ENCODE data around the gene EIF2S2. TPM values are rescaled to one million over a fixed set of nuclear protein-coding genes. Genes with fewer than 3 reads are reported as not detected.

EIF2S2 gene
- total RNA-seq, 1 experiment from 2014 or later, result 130 TPM

DNA sequence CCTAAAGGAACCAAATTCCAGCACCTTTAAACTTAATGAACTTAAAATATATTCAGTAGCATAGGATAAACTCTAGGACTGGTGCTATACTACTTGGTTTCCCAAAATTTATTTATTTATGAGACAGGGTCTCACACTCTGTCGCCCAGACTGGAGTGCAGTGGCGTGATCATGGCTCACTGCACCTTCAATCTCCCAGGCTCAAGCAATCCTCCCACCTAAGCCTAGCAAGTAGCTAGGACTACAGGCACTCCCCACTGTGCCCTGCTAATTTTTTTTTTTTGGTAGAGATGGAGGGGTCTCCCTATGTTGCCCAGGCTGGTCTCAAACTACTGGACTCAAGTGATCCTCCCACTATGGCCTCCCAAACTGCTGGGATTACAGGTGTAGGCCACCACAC lies 21.4 kb downstream of the EIF2S2 start:
- peaks cover 92% of the 10 kb centered on the region for H3K36me3 ChIP-seq (ENCODE audit: insufficient read depth, low read length, poor library complexity, severe bottlenecking)
- no peaks in the 10 kb centered on the region for H3K9me3 ChIP-seq (ENCODE audit: low read depth, low read length, poor library complexity, severe bottlenecking)
- no peak overlapping the region for H3K27ac ChIP-seq (ENCODE audit: low read depth, low read length, poor library complexity, severe bottlenecking)
- no TSS peak for BruUV-seq (replicated peaks)
- no peak for DNase-seq (ENCODE audit: low spot score)
- ChIA-PET CTCF (no interaction called here), POLR2A (ENCODE audit: low non-redundant PET) (no interaction called here)
- no peaks in the 10 kb centered on the region for H3K27me3 ChIP-seq (replicated peaks; ENCODE audit: insufficient read depth, low read depth, low read length, poor library complexity)
- H3K4me3 ChIP-seq (ENCODE audit: low read depth, low read length, poor library complexity, severe bottlenecking), result no peak overlapping the region
- intact Hi-C loops (cut with micrococcal nuclease; ENCODE audit: unreplicated experiment), result no loop called here
- no peak for TF ChIP-seq EZH2 (IDR thresholded peaks at IDR 0.05; ENCODE audit: borderline replicate concordance, low read depth, low read length, poor library complexity, severe bottlenecking)
- TF ChIP-seq, protein P1, sequence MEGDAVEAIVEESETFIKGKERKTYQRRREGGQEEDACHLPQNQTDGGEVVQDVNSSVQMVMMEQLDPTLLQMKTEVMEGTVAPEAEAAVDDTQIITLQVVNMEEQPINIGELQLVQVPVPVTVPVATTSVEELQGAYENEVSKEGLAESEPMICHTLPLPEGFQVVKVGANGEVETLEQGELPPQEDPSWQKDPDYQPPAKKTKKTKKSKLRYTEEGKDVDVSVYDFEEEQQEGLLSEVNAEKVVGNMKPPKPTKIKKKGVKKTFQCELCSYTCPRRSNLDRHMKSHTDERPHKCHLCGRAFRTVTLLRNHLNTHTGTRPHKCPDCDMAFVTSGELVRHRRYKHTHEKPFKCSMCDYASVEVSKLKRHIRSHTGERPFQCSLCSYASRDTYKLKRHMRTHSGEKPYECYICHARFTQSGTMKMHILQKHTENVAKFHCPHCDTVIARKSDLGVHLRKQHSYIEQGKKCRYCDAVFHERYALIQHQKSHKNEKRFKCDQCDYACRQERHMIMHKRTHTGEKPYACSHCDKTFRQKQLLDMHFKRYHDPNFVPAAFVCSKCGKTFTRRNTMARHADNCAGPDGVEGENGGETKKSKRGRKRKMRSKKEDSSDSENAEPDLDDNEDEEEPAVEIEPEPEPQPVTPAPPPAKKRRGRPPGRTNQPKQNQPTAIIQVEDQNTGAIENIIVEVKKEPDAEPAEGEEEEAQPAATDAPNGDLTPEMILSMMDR (conservative IDR thresholded peaks at IDR 0.05; ENCODE audit: low read depth, low read length), result no peak
- no peaks in the 10 kb centered on the region for H3K4me1 ChIP-seq (ENCODE audit: insufficient read depth, low read length, poor library complexity, severe bottlenecking)

DNA sequence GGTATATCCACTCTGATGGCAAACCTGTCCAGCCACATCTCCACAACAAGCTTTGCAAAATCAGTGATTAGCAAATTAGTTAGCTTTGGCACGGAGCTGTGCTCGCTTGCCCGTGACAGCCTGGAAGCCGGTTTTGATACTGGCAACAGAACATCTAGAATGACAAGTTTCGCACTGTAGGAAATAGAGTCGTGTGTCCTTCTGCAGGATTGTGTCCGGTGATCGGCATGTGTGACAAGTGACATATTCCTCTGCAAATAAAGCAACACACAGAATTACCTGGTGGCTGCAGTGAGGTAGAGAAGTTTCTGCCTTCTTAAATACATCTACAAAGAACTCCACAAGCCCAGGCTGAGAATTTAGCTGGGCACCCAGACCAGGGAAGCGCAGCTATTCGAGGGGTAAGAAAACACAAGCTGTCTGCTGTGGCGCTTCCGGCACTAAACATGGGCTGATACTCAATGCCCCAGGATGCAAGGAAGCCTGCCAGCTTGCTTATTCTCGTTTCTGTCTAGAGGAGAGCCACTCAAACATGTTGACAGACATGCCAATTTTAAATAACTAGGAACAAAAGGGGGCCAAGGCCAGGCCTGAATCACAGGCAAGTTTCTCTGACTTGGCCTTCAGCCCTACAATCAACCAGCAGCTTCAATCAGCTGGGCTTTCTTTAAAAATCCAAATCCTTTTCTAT lies 22.2 kb downstream of the EIF2S2 start:
- intact Hi-C loops (cut with micrococcal nuclease; ENCODE audit: unreplicated experiment), result no loop called here
- no peak for TF ChIP-seq EZH2 (IDR thresholded peaks at IDR 0.05; ENCODE audit: borderline replicate concordance, low read depth, low read length, poor library complexity, severe bottlenecking)
- TF ChIP-seq, protein P1 (conservative IDR thresholded peaks at IDR 0.05; ENCODE audit: low read depth, low read length), result no peak
- POLR2A ChIA-PET (ENCODE audit: low non-redundant PET), result interaction anchor here (0.6 kb wide), 1 partner anchor 457 kb away, joined by 3 read pairs; no protein-coding TSS in a partner anchor
- Histone ChIP-seq H3K36me3 (ENCODE audit: insufficient read depth, low read length, poor library complexity, severe bottlenecking) (peaks cover 84% of the 10 kb centered on the region), H3K27me3 (replicated peaks; ENCODE audit: insufficient read depth, low read depth, low read length, poor library complexity) (no peaks in the 10 kb centered on the region), H3K4me1 (ENCODE audit: insufficient read depth, low read length, poor library complexity, severe bottlenecking) (peaks cover 1% of the 10 kb centered on the region), H3K9me3 (ENCODE audit: low read depth, low read length, poor library complexity, severe bottlenecking) (no peaks in the 10 kb centered on the region), H3K4me3 (ENCODE audit: low read depth, low read length, poor library complexity, severe bottlenecking) (no peak overlapping the region), H3K27ac (ENCODE audit: low read depth, low read length, poor library complexity, severe bottlenecking) (peak overlapping the region; percentile 8)
- DNase-seq (ENCODE audit: low spot score), result no peak
- BruUV-seq (replicated peaks), result TSS peak; percentile 65
- CTCF ChIA-PET, result no interaction called here

DNA sequence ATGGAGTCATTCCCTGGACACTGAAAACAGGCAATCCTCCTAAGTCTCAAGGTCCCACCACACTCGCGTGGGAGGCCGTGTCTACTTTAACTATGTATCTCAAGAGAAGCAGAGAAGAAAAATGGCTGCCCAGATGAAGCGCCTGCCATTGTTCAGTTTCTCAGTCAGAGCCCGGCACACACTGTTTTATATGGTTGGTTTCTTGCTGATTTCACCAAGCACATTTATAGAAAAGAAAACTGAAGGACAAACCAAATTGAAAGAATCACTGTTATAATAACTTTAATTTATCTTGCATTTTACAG lies 22.9 kb downstream of the EIF2S2 start:
- CTCF ChIA-PET, result no interaction called here
- POLR2A ChIA-PET (ENCODE audit: low non-redundant PET), result no interaction called here
- intact Hi-C loops (cut with micrococcal nuclease; ENCODE audit: unreplicated experiment), result no loop called here
- no peak overlapping the region for H3K4me3 ChIP-seq (ENCODE audit: low read depth, low read length, poor library complexity, severe bottlenecking)
- H3K4me1 ChIP-seq (ENCODE audit: insufficient read depth, low read length, poor library complexity, severe bottlenecking), result peaks cover 8% of the 10 kb centered on the region
- H3K27ac ChIP-seq (ENCODE audit: low read depth, low read length, poor library complexity, severe bottlenecking), result no peak overlapping the region
- no peaks in the 10 kb centered on the region for H3K9me3 ChIP-seq (ENCODE audit: low read depth, low read length, poor library complexity, severe bottlenecking)
- no peak for TF ChIP-seq EZH2 (IDR thresholded peaks at IDR 0.05; ENCODE audit: borderline replicate concordance, low read depth, low read length, poor library complexity, severe bottlenecking)
- TF ChIP-seq, protein P1 (conservative IDR thresholded peaks at IDR 0.05; ENCODE audit: low read depth, low read length), result no peak
- no peaks in the 10 kb centered on the region for H3K27me3 ChIP-seq (replicated peaks; ENCODE audit: insufficient read depth, low read depth, low read length, poor library complexity)
- peaks cover 77% of the 10 kb centered on the region for H3K36me3 ChIP-seq (ENCODE audit: insufficient read depth, low read length, poor library complexity, severe bottlenecking)
- BruUV-seq (replicated peaks), result no TSS peak
- DNase-seq (ENCODE audit: low spot score), result no peak
